GM12878 (cell line): Measurements from ENCODE around the gene MYOCOS. TPM values are rescaled to one million over a fixed set of nuclear protein-coding genes. Genes with fewer than 3 reads are reported as not detected.

Source experiments
- ATF2 ChIP-seq: IDR thresholded peaks from 2 replicates; pipeline ENCODE4 v1.6.1; 2012; ENCODE audit warnings: low read length, inconsistent platforms
- BRCA1 ChIP-seq: IDR thresholded peaks from 2 replicates; pipeline ENCODE4 v1.6.1; 2011; ENCODE audit warnings: low read depth, low read length, improper control_type of control experiment
- CBFB ChIP-seq: IDR thresholded peaks from 2 replicates; pipeline ENCODE4 v1.6.1; 2016; ENCODE audit warnings: antibody characterized with exemption, low read depth
- EZH2 ChIP-seq: IDR thresholded peaks from 2 replicates; pipeline ENCODE4 v1.6.1; 2012; ENCODE audit warnings: low read depth, mild to moderate bottlenecking, control low read depth, inconsistent platforms, low read length, borderline replicate concordance; ENCODE audit not compliant: control insufficient read depth
- HCFC1 ChIP-seq: fragments of 150-350 bp; IDR thresholded peaks from 2 replicates; pipeline ENCODE4 v1.6.1; 2014; ENCODE audit warnings: low read length
- HDAC6 ChIP-seq: fragments of 200-600 bp; sonication (generic); IDR thresholded peaks from one replicate; pipeline ENCODE4 v1.8.0; 2017; ENCODE audit warnings: antibody characterized with exemption; ENCODE audit not compliant: unreplicated experiment
- KLF5 ChIP-seq: fragments of 450-650 bp; IDR thresholded peaks from 2 replicates; pipeline ENCODE4 v1.6.1; 2014; ENCODE audit warnings: mild to moderate bottlenecking; ENCODE audit not compliant: partially characterized antibody
- MEF2A ChIP-seq: IDR thresholded peaks from 2 replicates; pipeline ENCODE4 v1.6.1; 2011; ENCODE audit warnings: low read depth, mild to moderate bottlenecking, low read length, moderate library complexity; ENCODE audit not compliant: insufficient read depth
- NBN ChIP-seq: fragments of 450-650 bp; IDR thresholded peaks from 2 replicates; pipeline ENCODE4 v1.6.1; 2016
- NFXL1 ChIP-seq: fragments of 450-650 bp; IDR thresholded peaks from 2 replicates; pipeline ENCODE4 v1.6.1; 2017; ENCODE audit warnings: antibody characterized with exemption, mild to moderate bottlenecking, borderline replicate concordance
- NFYA ChIP-seq: IDR thresholded peaks from 2 replicates; pipeline ENCODE4 v1.6.1; 2011; ENCODE audit warnings: low read depth, mild to moderate bottlenecking, low read length, improper control_type of control experiment, borderline replicate concordance
- PAX5 ChIP-seq: IDR thresholded peaks from 2 replicates; pipeline ENCODE4 v1.6.1; 2011; ENCODE audit warnings: low read depth, low read length, borderline replicate concordance
- SIN3A ChIP-seq: IDR thresholded peaks from 2 replicates; pipeline ENCODE4 v1.6.1; 2012; ENCODE audit warnings: low read depth, low read length, improper control_type of control experiment
- SKIL ChIP-seq: fragments of 450-650 bp; IDR thresholded peaks from 2 replicates; pipeline ENCODE4 v1.6.1; 2017; ENCODE audit warnings: mild to moderate bottlenecking, low read depth, inconsistent platforms; ENCODE audit not compliant: poor library complexity, severe bottlenecking
- SMAD5 ChIP-seq: IDR thresholded peaks from 2 replicates; pipeline ENCODE4 v1.6.1; 2016; ENCODE audit warnings: antibody characterized with exemption, low read depth
- SMC3 ChIP-seq: IDR thresholded peaks from 2 replicates; pipeline ENCODE4 v1.6.1; 2011; ENCODE audit warnings: low read length, improper control_type of control experiment, borderline replicate concordance
- SP1 ChIP-seq: IDR thresholded peaks from one replicate; pipeline ENCODE4 v1.6.1; 2011; ENCODE audit warnings: low read depth, low read length
- SPI1 ChIP-seq: IDR thresholded peaks from 2 replicates; pipeline ENCODE4 v1.6.1; 2011; ENCODE audit warnings: low read depth, mild to moderate bottlenecking, low read length, moderate library complexity, borderline replicate concordance; ENCODE audit not compliant: insufficient read depth
- STAT3 ChIP-seq: IDR thresholded peaks from 2 replicates; pipeline ENCODE4 v1.6.1; 2011; ENCODE audit warnings: low read depth, low read length, improper control_type of control experiment
- USF1 ChIP-seq: IDR thresholded peaks from 2 replicates; pipeline ENCODE4 v1.6.1; 2011; ENCODE audit warnings: borderline replicate concordance, low read depth, mild to moderate bottlenecking, moderate library complexity, mixed read lengths, low read length; ENCODE audit not compliant: insufficient read depth; ENCODE audit errors: extremely low read length
- ZBTB40 ChIP-seq: fragments of 450-650 bp; IDR thresholded peaks from 2 replicates; pipeline ENCODE4 v1.6.1; 2016; ENCODE audit warnings: mild to moderate bottlenecking, moderate library complexity, borderline replicate concordance
- ZZZ3 ChIP-seq: IDR thresholded peaks from 2 replicates; pipeline ENCODE4 v1.6.1; 2011; ENCODE audit warnings: low read depth; ENCODE audit not compliant: control insufficient read depth, insufficient read length
- polyA plus RNA-seq, 11 experiments: library from polyadenylated mRNA; depleted of rRNA in 4 of 11; unstranded in 6 of 11; stranded (reverse) in 5 of 11; fragments of >200 nt; fragmentation: Nextera tagmentation in 4 of 11; fragmentation: Illumina TruSeq in 1 of 11; extraction: Ambion mirVana in 4 of 11; extraction: Trizol in 1 of 11; gene quantifications; 1 replicate in 1 of 11; 2 replicates in 10 of 11; pipeline versions ENCODE4 v1.2.1 to v1.2.3, GENCODE V29; 2011 to 2016; ENCODE audit warnings: inconsistent platforms in 2 of 11, missing spikeins in 2 of 11, low read depth in 1 of 11
- total RNA-seq, 4 experiments: library from RNA; depleted of rRNA in 3 of 4; stranded (reverse); fragments of >200 nt in 3 of 4; fragmentation: Illumina TruSeq in 1 of 4; extraction: Trizol in 1 of 4; gene quantifications; 2 replicates each; pipeline versions ENCODE4 v1.2.1 to v1.2.3, GENCODE V29; 2013 to 2021

The MYOCOS gene
- total and polyA plus RNA-seq, 10 of the 15 experiments (the other 5 are each of a cell fraction or from before 2014, with no cell fraction given): 0.12 to 0.24 (median 0.16) TPM; not detected in 4

GRCh38 chr1:171644805-171645483 is 22.9 kb downstream of the MYOCOS start (continued):
- TF ChIP-seq SKIL (no peak), HDAC6 (no peak), HCFC1 (no peak), SP1 (no peak), CBFB (no peak), ATF2 (no peak), EZH2 (no peak), NBN (no peak), NFXL1 (peak; percentile 53; the same call in 1 of the 2 replicates), BRCA1 (no peak), NFYA (no peak), SIN3A (no peak), ZBTB40 (no peak), KLF5 (no peak), ZZZ3 (no peak), SPI1 (no peak), PAX5 (no peak), MEF2A (no peak), SMC3 (peak; percentile 67), USF1 (no peak), SMAD5 (no peak), STAT3 (no peak)
